Neuron (in vitro differentiated cells): ENCODE measurements around the gene SDR39U1.

Experiments
- H2AFZ ChIP-seq: one replicate; pipeline ENCODE4 v1.6.1; 2013; ENCODE audit warnings: low read depth, mild to moderate bottlenecking, inconsistent platforms, low read length, moderate library complexity
- H3K27me3 ChIP-seq: one replicate; pipeline ENCODE4 v1.6.1; 2013; ENCODE audit warnings: low read length; ENCODE audit not compliant: insufficient read depth
- H3K36me3 ChIP-seq: one replicate; pipeline ENCODE4 v1.6.1; 2013; ENCODE audit warnings: low read length; ENCODE audit not compliant: insufficient read depth
- H3K4me1 ChIP-seq: one replicate; pipeline ENCODE4 v1.6.1; 2013; ENCODE audit warnings: low read length; ENCODE audit not compliant: insufficient read depth
- H3K4me3 ChIP-seq: 2 replicates; pipeline ENCODE4 v1.5.1; 2013; ENCODE audit warnings: mild to moderate bottlenecking, low read length, moderate library complexity
- H3K9me3 ChIP-seq: one replicate; pipeline ENCODE4 v1.6.1; 2013; ENCODE audit warnings: low read length

SDR39U1 gene

DNA sequence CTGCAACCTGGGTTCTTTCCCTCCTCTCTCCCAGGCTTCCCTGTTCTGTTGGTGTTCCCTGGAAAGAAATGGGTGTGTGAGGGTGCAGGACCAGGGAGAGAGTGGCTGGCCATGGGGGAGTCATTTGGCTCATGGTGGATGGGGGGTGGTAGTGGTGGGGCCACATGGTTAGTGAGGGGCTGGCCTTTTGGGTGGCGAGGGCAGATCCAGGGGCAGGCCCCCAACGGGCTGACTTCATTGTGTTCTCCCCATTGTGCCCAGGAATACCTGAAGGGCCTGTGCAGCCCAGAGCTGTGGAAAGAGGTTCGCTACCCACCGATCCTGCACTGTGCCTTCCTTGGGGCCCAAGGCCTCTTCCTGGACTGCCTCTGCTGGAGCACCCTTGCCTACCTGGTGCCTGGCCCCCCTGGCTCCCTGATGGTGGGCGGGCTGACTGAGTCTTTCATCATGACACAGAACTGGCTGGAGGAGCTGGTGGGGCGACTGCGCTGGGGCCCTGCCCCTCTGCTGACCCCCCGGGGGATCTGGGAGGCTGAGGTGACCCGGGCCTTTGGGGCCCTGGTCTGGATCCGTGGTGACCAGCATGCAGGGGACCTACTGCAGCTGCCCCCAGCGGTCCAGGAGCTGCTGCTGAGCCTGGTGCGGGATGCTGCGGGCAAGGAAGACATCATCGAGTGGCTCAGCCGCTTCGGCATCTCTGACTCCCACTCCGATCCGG is 34.8 kb downstream of the SDR39U1 start:
- H3K36me3 ChIP-seq, result no peaks in the 10 kb centered on the region
- no peaks in the 10 kb centered on the region for H3K4me1 ChIP-seq

GRCh38 chr14:24406416-24406815 is 36.2 kb downstream of the SDR39U1 start:
- no peaks in the 10 kb centered on the region for H3K4me1 ChIP-seq
- H3K4me3 ChIP-seq, result no peak overlapping the region
- H3K36me3 ChIP-seq, result no peaks in the 10 kb centered on the region
- no peak overlapping the region for H2AFZ ChIP-seq
- no peaks in the 10 kb centered on the region for H3K9me3 ChIP-seq
- peaks cover 12% of the 10 kb centered on the region for H3K27me3 ChIP-seq

More for the DNA sequence above, 34.8 kb downstream of the SDR39U1 start:
- Histone ChIP-seq H3K27me3 (peaks cover 3% of the 10 kb centered on the region), H2AFZ (no peak overlapping the region), H3K4me3 (no peak overlapping the region), H3K9me3 (no peaks in the 10 kb centered on the region)

DNA sequence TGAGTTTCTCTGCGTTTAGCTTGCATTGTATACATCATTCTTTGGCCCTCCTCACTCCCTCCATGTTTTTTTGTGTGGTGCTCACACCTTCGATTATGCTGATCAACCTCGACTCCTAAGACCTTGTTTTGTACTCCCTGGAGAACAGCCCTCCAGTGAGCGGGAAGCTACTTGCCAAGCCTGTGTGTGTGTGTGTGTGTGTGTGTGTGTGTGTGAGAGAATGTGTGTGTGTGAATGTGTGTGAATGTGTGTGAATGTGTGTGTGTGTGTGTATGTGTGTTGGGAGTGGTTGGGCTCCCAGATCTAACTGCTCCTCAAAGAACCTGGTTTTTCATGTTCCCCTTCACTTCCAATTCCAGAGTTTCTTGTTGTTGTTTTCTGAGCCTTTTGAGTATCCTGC is 37.8 kb downstream of the SDR39U1 start:
- Histone ChIP-seq H3K27me3 (peaks cover 21% of the 10 kb centered on the region), H3K4me3 (no peak overlapping the region), H3K36me3 (no peaks in the 10 kb centered on the region), H3K9me3 (no peaks in the 10 kb centered on the region), H2AFZ (no peak overlapping the region), H3K4me1 (no peaks in the 10 kb centered on the region)

DNA sequence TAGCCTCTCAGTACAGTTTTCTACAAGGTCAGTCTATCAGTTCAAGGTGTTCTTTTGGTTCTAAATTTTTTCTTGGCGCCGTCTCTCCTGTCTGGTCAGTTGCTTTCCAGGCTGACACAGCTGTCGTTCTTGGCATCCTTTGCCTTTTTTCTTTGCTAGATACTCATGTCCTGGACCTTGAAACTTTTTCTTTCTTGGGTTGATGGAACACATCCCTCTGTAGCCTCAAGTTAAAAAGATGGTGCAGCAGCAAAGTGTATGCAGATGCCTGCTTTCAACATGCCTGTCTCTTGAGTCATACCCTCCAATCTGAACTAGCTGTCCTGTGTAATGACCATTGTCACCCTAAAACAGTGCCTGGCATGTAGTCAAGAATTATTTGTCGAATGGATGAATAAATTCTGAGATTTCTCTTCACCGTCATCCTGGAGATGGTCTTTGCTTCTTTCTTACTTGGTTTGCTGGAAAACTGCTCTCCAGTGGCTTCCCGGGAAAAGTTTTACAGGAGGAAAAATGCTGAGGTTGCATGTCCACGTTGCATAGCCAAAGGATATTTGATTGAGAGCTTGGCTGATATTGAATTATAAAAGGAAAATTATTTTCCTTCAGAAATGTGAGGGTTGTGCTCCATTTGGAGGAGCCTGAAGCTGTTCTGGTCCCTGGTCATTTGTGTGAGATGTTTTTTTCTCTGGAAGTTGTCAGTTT is 39.1 kb downstream of the SDR39U1 start:
- Histone ChIP-seq H3K36me3 (no peaks in the 10 kb centered on the region), H3K9me3 (no peaks in the 10 kb centered on the region), H3K4me1 (peaks cover 8% of the 10 kb centered on the region), H2AFZ (no peak overlapping the region), H3K27me3 (peaks cover 27% of the 10 kb centered on the region), H3K4me3 (no peak overlapping the region)

DNA sequence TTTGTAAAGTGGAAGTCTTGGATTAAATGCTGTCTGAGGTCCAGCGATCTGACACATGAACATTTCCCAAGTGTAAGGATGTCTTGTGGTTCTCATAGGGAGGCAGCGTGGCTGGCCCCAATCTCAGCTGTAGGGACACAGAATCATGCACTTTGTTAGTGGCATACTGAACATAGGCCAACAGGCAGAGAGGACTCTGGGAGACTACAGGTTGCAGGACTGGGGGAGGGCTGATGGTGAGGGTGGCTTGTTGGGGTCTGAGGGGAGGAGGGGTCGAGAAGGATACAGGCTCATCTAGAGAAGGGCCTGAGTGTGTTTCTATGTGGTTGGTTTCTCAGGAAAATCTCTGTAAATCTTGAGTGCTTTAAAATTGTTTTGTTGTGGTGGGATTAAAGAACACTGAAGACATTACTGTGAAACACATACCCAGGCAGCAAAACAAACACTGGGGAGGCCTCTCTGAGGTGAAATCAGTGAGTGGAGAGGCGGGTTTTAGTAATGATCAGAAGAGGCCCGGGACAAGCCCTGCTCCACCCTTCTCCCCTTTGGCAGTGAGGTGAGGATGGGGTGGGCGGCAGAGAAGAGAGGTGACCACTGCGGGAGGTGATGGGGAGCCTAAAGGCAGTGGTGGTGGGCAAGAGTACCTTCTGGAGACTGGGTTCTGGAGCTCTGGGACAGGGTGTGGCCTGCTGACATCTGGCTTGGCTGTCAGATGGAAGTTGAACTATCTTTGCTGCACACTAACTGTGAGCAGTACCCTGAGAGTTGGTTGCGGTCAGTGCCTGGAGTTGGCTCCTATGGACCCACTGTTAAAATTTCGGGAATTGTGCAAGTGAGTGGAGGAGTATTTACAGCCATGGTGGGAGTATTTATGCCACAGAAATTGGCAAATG is 40.5 kb downstream of the SDR39U1 start:
- Histone ChIP-seq H2AFZ (no peak overlapping the region), H3K4me3 (no peak overlapping the region), H3K4me1 (peaks cover 9% of the 10 kb centered on the region)

GRCh38 chr14:24399999-24400718 is 42.4 kb downstream of the SDR39U1 start:
- Histone ChIP-seq H3K27me3 (peaks cover 58% of the 10 kb centered on the region), H3K4me3 (no peak overlapping the region), H3K36me3 (no peaks in the 10 kb centered on the region), H3K4me1 (peaks cover 9% of the 10 kb centered on the region), H3K9me3 (no peaks in the 10 kb centered on the region), H2AFZ (no peak overlapping the region)

More for the DNA sequence above, 40.5 kb downstream of the SDR39U1 start:
- peaks cover 39% of the 10 kb centered on the region for H3K27me3 ChIP-seq
- H3K36me3 ChIP-seq, result no peaks in the 10 kb centered on the region
- H3K9me3 ChIP-seq, result no peaks in the 10 kb centered on the region

- H3K4me3 ChIP-seq, result peak overlapping the region; percentile 48
- H3K36me3 ChIP-seq, result no peaks in the 10 kb centered on the region
- H3K9me3 ChIP-seq, result no peaks in the 10 kb centered on the region
- H3K27me3 ChIP-seq, result peaks cover 59% of the 10 kb centered on the region
- peak overlapping the region; percentile 90 for H2AFZ ChIP-seq
- peaks cover 9% of the 10 kb centered on the region for H3K4me1 ChIP-seq
Measured at GRCh38 chr14:24399447-24399822, 43.1 kb downstream of the SDR39U1 start.

GRCh38 chr14:24398653-24399446 is 43.7 kb downstream of the SDR39U1 start, which contains the start of gene NYNRIN:
TSS of gene NYNRIN (plus strand) at chr14:24399003. CDS start at chr14:24399247, 244 bp downstream.
- Histone ChIP-seq H3K4me3 (peak within 1 kb of the TSS; percentile 48), H3K9me3 (no peaks in the 10 kb centered on the region), H3K4me1 (peaks cover 9% of the 10 kb centered on the region), H2AFZ (peak within 1 kb of the TSS; percentile 90), H3K36me3 (no peaks in the 10 kb centered on the region), H3K27me3 (peaks cover 59% of the 10 kb centered on the region)

DNA sequence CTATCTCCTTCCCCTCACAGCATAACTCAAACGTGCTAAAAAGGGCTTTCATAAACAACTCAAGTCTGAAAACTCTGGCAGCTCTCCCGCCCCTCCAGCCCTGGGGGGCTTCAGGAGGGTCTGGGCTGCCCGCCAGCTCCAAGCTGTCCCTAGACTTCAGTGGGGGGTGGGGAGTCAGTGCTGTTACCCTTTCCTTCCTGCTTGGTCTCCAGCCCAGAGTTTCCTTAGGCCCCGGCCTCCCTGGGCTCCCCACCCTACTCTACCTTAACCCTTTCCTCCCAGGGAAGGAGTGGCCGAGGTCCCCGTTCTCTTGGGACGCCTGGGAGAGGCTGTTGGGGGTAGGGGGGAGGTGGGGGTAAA is 44.3 kb downstream of the SDR39U1 start:
- Histone ChIP-seq H3K27me3 (peaks cover 59% of the 10 kb centered on the region), H3K4me3 (no peak overlapping the region), H3K9me3 (no peaks in the 10 kb centered on the region)

GRCh38 chr14:24397639-24398292 is 44.8 kb downstream of the SDR39U1 start:
- peaks cover 56% of the 10 kb centered on the region for H3K27me3 ChIP-seq
- H3K4me3 ChIP-seq, result no peak overlapping the region
- no peaks in the 10 kb centered on the region for H3K9me3 ChIP-seq
- H3K4me1 ChIP-seq, result peaks cover 9% of the 10 kb centered on the region
- H3K36me3 ChIP-seq, result no peaks in the 10 kb centered on the region
- H2AFZ ChIP-seq, result no peak overlapping the region

More for the DNA sequence above, 44.3 kb downstream of the SDR39U1 start:
- no peaks in the 10 kb centered on the region for H3K36me3 ChIP-seq
- no peak overlapping the region for H2AFZ ChIP-seq
- peaks cover 9% of the 10 kb centered on the region for H3K4me1 ChIP-seq

DNA sequence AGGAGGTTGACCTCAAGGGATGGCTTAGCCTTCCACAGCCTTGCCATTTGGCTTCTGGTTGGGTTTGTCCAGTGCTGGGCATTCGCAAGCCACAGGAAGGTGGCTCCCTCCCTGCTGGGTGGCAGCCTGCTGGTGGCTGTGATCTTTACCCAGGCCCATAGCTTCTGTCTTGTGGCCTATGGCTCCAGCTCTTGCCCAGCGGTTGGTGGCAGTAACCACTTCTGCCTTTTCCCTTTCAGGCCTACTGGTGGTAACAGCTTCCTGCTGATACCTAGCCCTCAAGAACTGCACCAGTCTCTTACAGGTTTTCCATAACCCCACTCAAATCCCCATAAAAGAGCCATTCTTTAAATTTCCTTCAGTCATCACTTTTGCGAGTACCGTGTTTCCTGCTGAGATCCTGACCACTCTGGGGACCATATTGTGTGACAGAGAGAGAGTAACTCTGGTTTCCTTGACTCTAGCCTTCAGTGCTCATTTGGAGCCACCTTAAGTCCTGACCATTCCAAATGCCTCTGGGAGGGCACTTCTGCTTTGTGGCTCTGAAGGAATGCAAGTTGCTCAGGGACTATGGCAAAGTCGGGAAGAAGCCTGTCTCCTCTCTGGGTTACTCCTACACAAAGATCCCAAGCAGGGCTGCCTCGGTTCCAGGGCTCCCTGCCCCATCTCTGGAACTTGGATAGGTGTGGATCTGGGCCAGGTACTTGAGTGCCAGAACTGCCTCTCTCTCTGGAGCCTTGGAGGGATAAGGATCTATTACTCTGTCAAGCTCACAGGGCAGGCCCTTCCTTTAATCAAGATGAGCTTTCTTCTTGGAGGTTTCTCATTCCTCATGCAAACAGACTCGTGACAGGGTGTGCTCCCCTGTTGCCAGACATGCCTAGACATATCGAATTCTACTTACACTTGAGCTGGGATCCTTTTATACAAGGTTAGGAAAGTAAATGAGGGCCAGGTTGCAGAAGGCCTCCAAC is 46.7 kb downstream of the SDR39U1 start:
- H3K27me3 ChIP-seq, result peaks cover 44% of the 10 kb centered on the region
- peaks cover 9% of the 10 kb centered on the region for H3K4me1 ChIP-seq
- no peaks in the 10 kb centered on the region for H3K9me3 ChIP-seq
- H3K36me3 ChIP-seq, result no peaks in the 10 kb centered on the region
- H2AFZ ChIP-seq, result no peak overlapping the region
- no peak overlapping the region for H3K4me3 ChIP-seq
